Fibroblast of pulmonary artery (primary cell): ENCODE results near the gene XYLT1.

ENCODE experiments used
- DNase-seq: peaks from one replicate; pipeline ENCODE4 v3.0.0-alpha.2; 2010; ENCODE audit warnings: low read depth
- H3K4me3 ChIP-seq: replicated peaks from 2 replicates; pipeline ENCODE4 v1.5.1; 2011; ENCODE audit warnings: low read depth, mild to moderate bottlenecking, control low read depth, low read length, moderate library complexity
- TF ChIP-seq, protein P1 (sequence below): IDR thresholded peaks from 2 replicates; pipeline ENCODE4 v1.5.1; 2011; ENCODE audit warnings: mild to moderate bottlenecking, control low read depth, low read length, inconsistent platforms; ENCODE audit errors: missing control alignments

XYLT1 gene

DNA sequence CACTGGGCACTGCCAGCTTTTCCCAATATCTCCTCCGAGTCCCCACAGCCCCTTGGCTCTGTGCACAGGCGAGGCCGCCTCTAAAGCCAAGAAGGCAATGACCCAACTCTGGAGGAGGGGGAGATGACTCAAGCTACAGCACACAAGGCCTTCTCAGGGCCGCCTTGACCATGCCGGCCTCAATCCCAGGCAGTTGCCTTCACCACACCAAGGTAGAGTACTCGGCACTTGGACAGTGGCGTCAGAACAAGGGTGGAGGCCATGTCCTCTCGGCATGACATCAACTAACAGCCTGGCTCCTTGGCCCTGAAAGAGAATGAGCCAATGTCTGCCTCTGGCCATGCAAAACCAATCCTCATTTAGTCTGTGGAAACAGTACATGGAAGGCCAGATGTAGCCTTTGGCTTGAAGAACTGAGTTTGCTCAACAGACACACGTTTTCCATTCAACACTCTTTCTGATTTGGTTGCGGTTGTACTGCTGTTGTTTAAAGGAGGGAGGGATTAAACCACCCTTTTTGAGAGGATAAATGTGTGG, 139.6 kb downstream of the XYLT1 start:
- TF ChIP-seq, protein P1, sequence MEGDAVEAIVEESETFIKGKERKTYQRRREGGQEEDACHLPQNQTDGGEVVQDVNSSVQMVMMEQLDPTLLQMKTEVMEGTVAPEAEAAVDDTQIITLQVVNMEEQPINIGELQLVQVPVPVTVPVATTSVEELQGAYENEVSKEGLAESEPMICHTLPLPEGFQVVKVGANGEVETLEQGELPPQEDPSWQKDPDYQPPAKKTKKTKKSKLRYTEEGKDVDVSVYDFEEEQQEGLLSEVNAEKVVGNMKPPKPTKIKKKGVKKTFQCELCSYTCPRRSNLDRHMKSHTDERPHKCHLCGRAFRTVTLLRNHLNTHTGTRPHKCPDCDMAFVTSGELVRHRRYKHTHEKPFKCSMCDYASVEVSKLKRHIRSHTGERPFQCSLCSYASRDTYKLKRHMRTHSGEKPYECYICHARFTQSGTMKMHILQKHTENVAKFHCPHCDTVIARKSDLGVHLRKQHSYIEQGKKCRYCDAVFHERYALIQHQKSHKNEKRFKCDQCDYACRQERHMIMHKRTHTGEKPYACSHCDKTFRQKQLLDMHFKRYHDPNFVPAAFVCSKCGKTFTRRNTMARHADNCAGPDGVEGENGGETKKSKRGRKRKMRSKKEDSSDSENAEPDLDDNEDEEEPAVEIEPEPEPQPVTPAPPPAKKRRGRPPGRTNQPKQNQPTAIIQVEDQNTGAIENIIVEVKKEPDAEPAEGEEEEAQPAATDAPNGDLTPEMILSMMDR = no peak
- H3K4me3 ChIP-seq = no peak overlapping the region
- no peak for DNase-seq

DNA sequence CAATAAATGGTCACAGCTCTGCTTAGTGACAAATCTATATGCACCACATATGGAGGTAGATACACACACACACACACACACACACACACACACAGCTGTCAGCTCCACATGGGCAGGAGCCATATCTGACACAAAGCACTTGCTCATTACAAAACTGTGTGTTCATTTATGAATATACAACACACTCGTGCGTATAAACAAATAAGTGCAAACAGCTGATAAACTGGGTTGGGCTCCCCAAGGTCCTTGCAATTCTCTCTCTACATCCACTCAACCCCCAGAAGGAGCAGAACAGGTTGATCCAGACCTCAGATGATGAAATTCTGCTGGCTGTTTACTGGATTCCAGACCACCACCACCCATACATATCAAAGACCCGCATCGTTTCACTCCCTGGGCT, 140.7 kb downstream of the XYLT1 start:
- no peak for DNase-seq
- H3K4me3 ChIP-seq = no peak overlapping the region
- TF ChIP-seq, protein P1 = no peak

DNA sequence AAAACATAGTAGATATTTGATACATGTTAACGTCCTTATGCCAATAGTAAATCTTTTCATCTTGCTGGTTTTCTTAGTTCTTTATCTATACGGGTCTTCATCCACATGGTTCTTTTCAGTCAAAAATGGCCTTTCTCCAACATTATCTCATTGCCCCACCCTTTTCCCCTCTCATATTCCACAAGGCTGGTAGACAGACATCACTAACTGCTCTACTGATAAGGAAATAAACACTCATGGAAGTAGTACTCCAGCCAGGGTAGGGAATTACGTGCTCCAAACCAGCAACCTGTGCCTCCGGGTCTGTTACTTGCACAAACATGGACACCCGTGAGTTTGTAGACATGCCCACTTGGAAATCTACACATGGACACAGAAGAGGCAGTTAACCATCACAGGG, 141.4 kb downstream of the XYLT1 start:
- TF ChIP-seq, protein P1 = no peak
- H3K4me3 ChIP-seq = no peak overlapping the region
- no peak for DNase-seq

DNA sequence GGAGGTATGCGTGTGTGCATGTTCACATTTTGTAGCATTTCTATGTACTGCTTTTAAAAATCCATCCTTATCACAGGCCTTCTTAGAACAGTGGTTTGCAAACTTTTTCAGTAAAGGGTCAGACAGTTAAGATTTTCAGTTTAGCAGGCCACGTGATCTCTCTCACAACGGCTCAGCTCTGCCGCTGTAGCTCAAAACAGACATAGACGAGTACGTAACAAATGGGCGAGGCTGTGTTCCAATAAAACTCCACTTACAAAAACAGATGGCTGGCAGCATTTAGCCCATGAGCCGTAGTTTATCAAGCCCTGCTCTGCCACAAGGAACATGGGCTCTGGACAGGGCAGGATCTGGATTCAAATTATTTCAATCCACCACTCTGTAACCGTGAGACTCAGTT, 141.8 kb downstream of the XYLT1 start:
- no peak overlapping the region for H3K4me3 ChIP-seq
- TF ChIP-seq, protein P1 = no peak
- DNase-seq = no peak

DNA sequence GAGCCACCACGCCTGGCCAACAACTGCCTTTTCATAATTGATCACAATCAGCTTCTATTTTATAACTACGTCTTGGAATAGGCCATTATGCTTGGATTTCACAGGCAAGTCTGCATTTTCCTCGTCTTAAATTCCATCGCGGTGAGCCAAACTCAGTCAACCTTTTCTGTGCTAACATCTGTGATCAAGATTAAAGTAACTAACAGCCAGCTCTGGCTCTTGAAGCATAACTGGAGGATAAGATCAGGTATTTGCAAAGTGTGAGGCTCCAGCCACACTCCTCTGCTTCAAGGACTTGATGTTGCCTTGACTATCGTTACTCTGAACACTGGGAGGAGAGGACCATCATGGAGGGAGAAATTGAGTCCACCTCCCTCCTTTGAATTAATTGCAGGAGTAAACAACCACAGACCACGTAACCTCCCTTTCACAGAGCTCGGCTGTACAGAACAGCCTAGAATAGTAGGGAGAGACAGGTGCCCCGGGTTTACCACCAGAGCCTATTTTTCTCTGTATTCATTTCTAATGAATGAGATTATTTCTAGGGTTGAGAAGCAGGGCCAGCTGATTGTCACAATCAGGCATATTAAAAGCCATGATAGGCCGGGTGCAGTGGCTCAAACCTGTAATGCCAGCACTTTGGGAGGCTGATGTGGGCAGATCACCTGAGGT, 143.0 kb downstream of the XYLT1 start:
- DNase-seq = no peak
- TF ChIP-seq, protein P1 = no peak

DNA sequence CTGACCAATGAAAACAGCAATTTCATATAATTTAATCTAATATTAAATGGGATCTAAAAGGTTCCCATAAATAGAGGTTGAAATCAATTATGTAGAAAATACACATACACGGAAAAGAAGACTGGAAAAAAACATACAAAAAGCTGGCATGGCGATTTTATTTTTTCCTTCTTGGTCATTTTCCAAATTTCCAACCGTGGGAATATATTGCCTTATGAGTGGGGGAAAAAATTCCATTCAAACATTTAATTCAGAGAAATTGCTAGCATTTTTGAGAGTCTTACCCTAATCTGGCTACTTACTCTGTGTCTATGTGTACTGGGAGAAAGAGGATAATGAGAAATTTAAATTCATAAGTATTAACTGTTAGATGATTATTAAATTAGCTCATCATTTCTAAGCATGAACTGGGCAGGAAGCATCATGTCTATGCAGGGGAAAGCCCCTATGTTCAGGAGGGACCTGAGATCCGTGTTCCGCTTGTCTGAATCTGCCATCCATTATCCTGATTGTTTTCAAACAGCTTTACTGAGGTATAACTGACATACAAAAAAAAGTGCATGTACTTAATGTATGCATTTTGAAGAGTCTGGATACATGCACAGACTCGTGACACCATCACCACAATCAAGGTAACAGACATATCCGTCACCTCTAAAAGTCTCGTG, 145.2 kb downstream of the XYLT1 start:
- TF ChIP-seq, protein P1 = no peak
- DNase-seq = no peak
- no peak overlapping the region for H3K4me3 ChIP-seq

More for the DNA sequence above, 143.0 kb downstream of the XYLT1 start:
- no peak overlapping the region for H3K4me3 ChIP-seq
